OCI-LY3 (cell line): ENCODE measurements around the gene CEP120.

Experiments
- H2AFZ ChIP-seq: fragments of 200-600, 300-600 bp; shearing (Covaris generic); 2 replicates; pipeline ENCODE4 v1.6.0; 2014; ENCODE audit warnings: antibody characterized with exemption, low read depth, low read length
- H3K27ac ChIP-seq: fragments of 200-600, 300-600 bp; sonication (generic); 2 replicates; pipeline ENCODE4 v1.5.1; 2014; ENCODE audit warnings: mild to moderate bottlenecking, low read length, moderate library complexity, mixed read lengths
- H3K27me3 ChIP-seq: fragments of 200-600, 300-600 bp; sonication (generic); 2 replicates; pipeline ENCODE4 v1.6.1; 2014; ENCODE audit warnings: low read depth, low read length, mixed read lengths
- H3K36me3 ChIP-seq: fragments of 200-600, 300-600 bp; sonication (generic); replicated peaks from 2 replicates; pipeline ENCODE3; 2014; ENCODE audit warnings: low read depth, low read length, mixed read lengths
- H3K4me1 ChIP-seq: fragments of 300-600, 200-600 bp; sonication (generic); 2 replicates; pipeline ENCODE4 v1.6.1; 2014; ENCODE audit warnings: low read length, mixed read lengths
- H3K4me2 ChIP-seq: fragments of 200-600, 300-600 bp; sonication (generic); 2 replicates; pipeline ENCODE4 v1.6.1; 2014; ENCODE audit warnings: low read length, mixed read lengths
- H3K4me3 ChIP-seq: fragments of 300-600, 200-600 bp; sonication (generic); 2 replicates; pipeline ENCODE4 v1.5.1; 2014; ENCODE audit warnings: antibody characterized with exemption, mild to moderate bottlenecking, low read length, moderate library complexity
- H3K79me2 ChIP-seq: fragments of 300-600, 200-600 bp; shearing (Covaris generic); 2 replicates; pipeline ENCODE4 v1.6.1; 2014; ENCODE audit warnings: mild to moderate bottlenecking, low read length, mixed read lengths
- H3K9ac ChIP-seq: fragments of 300-600, 200-600 bp; shearing (Covaris generic); 2 replicates; pipeline ENCODE4 v1.6.0; 2014; ENCODE audit warnings: mild to moderate bottlenecking, low read length, moderate library complexity
- H3K9me3 ChIP-seq: fragments of 200-600, 300-600 bp; shearing (Covaris generic); 2 replicates; pipeline ENCODE4 v1.6.1; 2014; ENCODE audit warnings: low read length, mixed read lengths; ENCODE audit not compliant: insufficient read depth
- H4K20me1 ChIP-seq: fragments of 200-600, 300-600 bp; sonication (generic); 2 replicates; pipeline ENCODE4 v1.6.1; 2016; ENCODE audit warnings: low read length, mixed read lengths; ENCODE audit not compliant: insufficient read depth
- EZH2phosphoT487 ChIP-seq: fragments of 200-600 bp; shearing (Covaris generic); IDR thresholded peaks from 2 replicates; pipeline ENCODE4 v1.6.1; 2018; ENCODE audit warnings: antibody characterized with exemption, mixed run types, low read depth
- TF ChIP-seq, protein P1 (sequence below): fragments of 200-600, 300-600 bp; sonication (generic); IDR thresholded peaks from 2 replicates; pipeline ENCODE4 v1.5.1; 2014; ENCODE audit warnings: antibody characterized with exemption, low read length, low read depth

CEP120 gene

DNA sequence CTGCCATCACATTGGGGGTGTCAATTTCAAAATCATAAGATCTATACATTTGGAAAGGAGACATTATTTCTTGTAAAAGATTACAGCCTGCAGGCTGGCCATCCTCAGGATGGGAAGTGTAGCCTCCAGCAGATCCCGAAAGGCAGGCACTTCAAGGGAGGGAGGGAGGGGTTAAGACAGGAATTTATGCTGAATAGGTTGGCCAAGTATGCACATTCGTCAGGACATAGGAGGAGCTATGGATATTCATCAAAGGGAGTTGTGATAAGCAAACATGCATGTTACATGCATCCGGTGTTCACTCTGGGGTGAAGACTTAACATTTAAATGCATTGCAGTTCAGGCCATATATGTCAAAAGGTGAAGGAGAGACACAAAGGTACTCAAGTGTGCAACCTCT lies 119.4 kb downstream of the CEP120 start:
- no peaks in the 10 kb centered on the region for H3K9me3 ChIP-seq
- TF ChIP-seq, protein P1, sequence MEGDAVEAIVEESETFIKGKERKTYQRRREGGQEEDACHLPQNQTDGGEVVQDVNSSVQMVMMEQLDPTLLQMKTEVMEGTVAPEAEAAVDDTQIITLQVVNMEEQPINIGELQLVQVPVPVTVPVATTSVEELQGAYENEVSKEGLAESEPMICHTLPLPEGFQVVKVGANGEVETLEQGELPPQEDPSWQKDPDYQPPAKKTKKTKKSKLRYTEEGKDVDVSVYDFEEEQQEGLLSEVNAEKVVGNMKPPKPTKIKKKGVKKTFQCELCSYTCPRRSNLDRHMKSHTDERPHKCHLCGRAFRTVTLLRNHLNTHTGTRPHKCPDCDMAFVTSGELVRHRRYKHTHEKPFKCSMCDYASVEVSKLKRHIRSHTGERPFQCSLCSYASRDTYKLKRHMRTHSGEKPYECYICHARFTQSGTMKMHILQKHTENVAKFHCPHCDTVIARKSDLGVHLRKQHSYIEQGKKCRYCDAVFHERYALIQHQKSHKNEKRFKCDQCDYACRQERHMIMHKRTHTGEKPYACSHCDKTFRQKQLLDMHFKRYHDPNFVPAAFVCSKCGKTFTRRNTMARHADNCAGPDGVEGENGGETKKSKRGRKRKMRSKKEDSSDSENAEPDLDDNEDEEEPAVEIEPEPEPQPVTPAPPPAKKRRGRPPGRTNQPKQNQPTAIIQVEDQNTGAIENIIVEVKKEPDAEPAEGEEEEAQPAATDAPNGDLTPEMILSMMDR = no peak
- TF ChIP-seq EZH2phosphoT487 = no peak
- H2AFZ ChIP-seq = no peak overlapping the region
- H3K4me2 ChIP-seq = no peak overlapping the region
- no peaks in the 10 kb centered on the region for H3K27me3 ChIP-seq
- H3K9ac ChIP-seq = no peak overlapping the region
- H3K4me1 ChIP-seq = no peaks in the 10 kb centered on the region
- H3K36me3 ChIP-seq = no peaks in the 10 kb centered on the region
- H4K20me1 ChIP-seq = no peaks in the 10 kb centered on the region
- H3K4me3 ChIP-seq = no peak overlapping the region
- H3K79me2 ChIP-seq = no peaks in the 10 kb centered on the region
- no peak overlapping the region for H3K27ac ChIP-seq

DNA sequence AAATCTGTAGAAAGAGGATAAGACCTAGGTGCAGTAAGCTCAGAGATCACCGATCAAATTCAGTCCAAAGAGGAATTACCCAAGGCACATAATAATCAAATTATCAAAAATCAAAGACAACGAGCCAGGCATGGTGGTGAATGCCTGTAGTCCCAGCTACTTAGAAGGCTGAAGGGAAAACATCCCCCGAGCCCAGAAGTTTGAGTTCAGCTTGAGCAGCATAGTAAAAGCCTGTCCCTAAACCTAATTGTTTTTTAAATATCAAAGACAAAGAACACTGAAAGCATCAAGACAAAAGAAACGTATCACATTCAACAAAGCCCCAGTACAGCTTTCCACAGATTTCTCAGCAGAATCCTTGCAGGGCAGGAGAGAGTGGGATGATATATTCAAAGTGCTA lies 122.9 kb downstream of the CEP120 start:
- H3K27ac ChIP-seq = no peak overlapping the region
- no peak overlapping the region for H3K4me2 ChIP-seq

DNA sequence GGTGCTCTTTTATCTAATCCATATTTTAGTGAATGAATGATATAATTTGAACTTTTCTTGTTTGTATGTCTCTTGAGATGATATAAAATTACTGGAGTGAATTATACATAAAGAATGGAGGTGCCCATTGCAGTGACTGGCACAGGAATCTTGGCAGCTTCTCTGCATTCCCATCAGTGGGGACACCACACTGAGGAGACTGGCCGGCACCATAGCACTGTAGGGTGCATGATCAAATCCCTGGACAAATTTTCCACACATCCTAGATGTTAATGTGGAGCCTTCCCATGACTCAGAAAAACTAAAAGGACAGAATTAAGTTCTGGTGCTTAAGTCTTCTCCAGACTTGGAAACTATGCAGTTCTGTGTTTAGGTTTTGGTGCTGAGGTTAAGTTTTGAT lies 124.1 kb downstream of the CEP120 start:
- no peak overlapping the region for H3K4me3 ChIP-seq
- no peak overlapping the region for H3K9ac ChIP-seq
- H3K27ac ChIP-seq = no peak overlapping the region
- no peaks in the 10 kb centered on the region for H3K36me3 ChIP-seq
- no peaks in the 10 kb centered on the region for H3K79me2 ChIP-seq
- no peaks in the 10 kb centered on the region for H3K9me3 ChIP-seq
- no peak overlapping the region for H2AFZ ChIP-seq
- H4K20me1 ChIP-seq = no peaks in the 10 kb centered on the region
- H3K4me1 ChIP-seq = no peaks in the 10 kb centered on the region
- H3K4me2 ChIP-seq = no peak overlapping the region
- no peaks in the 10 kb centered on the region for H3K27me3 ChIP-seq
- TF ChIP-seq, protein P1 = no peak
- no peak for TF ChIP-seq EZH2phosphoT487

More for the DNA sequence above, 122.9 kb downstream of the CEP120 start:
- no peaks in the 10 kb centered on the region for H3K9me3 ChIP-seq
- H3K27me3 ChIP-seq = no peaks in the 10 kb centered on the region
- no peaks in the 10 kb centered on the region for H3K36me3 ChIP-seq
- H2AFZ ChIP-seq = no peak overlapping the region
- H3K4me1 ChIP-seq = no peaks in the 10 kb centered on the region
- no peaks in the 10 kb centered on the region for H3K79me2 ChIP-seq
- H3K4me3 ChIP-seq = no peak overlapping the region
- no peaks in the 10 kb centered on the region for H4K20me1 ChIP-seq
- H3K9ac ChIP-seq = no peak overlapping the region
- no peak for TF ChIP-seq EZH2phosphoT487
- TF ChIP-seq, protein P1 = no peak

DNA sequence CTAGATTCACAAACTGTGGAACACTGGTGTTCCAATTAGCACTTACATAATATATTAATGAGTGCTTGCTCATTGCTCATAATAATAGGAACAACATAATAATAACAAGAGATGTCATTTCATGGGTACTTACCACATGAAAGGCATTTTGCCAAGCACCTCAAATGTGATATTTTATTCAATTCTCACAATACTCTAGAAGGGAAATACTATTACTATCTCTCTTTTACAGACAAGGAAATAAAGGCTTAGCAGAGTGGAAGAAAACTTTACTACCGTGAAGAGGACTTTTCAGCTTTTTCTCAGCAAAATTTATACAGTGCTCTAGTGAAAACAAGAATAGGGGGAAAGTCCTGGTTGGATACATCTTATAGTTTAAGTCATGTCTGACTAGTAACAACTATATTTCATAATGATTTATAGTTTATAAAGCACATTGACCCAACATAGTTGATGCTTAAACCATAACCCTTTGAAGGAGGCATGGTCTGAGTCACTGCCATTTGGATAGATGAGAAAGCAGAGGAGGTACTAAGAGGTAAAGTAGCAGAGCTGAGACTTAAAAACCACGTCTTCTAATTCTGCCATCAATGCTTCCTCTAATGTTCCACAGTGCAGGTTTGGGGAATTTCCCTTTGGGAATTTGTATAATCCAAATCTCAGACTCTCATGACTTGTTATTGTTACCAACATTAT lies 124.7 kb downstream of the CEP120 start:
- Histone ChIP-seq H3K27me3 (no peaks in the 10 kb centered on the region), H4K20me1 (no peaks in the 10 kb centered on the region), H3K4me1 (no peaks in the 10 kb centered on the region), H3K36me3 (no peaks in the 10 kb centered on the region), H3K27ac (no peak overlapping the region), H3K9ac (no peak overlapping the region), H3K4me3 (no peak overlapping the region), H3K79me2 (no peaks in the 10 kb centered on the region), H3K4me2 (no peak overlapping the region), H3K9me3 (no peaks in the 10 kb centered on the region), H2AFZ (no peak overlapping the region)
- TF ChIP-seq EZH2phosphoT487 = no peak
- TF ChIP-seq, protein P1 = no peak
